OCI-LY3 (cell line): ENCODE measurements around the gene POMGNT2.

Experiments used
- CTCF ChIP-seq: fragments of 200-600, 300-600 bp; sonication (generic); IDR thresholded peaks from 2 replicates; pipeline ENCODE4 v1.5.1; 2014; ENCODE audit warnings: antibody characterized with exemption, low read length, low read depth
- EZH2phosphoT487 ChIP-seq: fragments of 200-600 bp; shearing (Covaris generic); IDR thresholded peaks from 2 replicates; pipeline ENCODE4 v1.6.1; 2018; ENCODE audit warnings: antibody characterized with exemption, mixed run types, low read depth

- TF ChIP-seq CTCF (no peak), EZH2phosphoT487 (no peak)
Observed at GRCh38 chr3:43073836-43074220, 32.1 kb downstream of the POMGNT2 start.
